A549 treated with AZD2906 at 1 μM for 4 hours (cell line): Measurements from ENCODE around the gene BTBD2. TPM values are rescaled to one million over a fixed set of nuclear protein-coding genes. Genes with fewer than 3 reads are reported as not detected.

ENCODE experiments used
- total RNA-seq: library from RNA; stranded (reverse); fragments of 200-300 nt; extraction: Qiagen RNA extraction; gene quantifications from 5 replicates; pipeline ENCODE4 v1.2.3, GENCODE V29; 2022

Gene BTBD2
- total RNA-seq: 34.0 to 49.1 TPM (median 45.1 TPM) in 5 replicates

DNA sequence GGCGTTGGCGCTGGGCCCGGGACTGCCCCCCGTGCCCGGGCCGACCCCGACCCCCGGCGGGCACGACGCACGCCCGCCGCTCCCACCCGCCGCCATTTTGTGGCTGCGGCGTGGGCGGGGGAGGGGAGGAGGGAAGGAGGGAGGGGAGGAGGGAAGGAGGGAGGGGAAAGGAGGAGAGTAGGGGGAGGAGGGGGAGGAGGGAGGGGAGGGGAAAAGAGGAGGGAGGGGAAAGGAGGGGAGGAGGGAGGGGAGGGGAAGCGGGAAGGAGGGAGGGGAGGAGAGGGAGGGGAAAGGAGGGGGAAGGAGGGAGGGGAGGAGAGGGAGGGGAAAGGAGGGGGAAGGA lies at the start of gene BTBD2:
BTBD2 (minus strand) TSS at position 107 of the 343 bp plus-strand sequence; CDS start at position 96, 11 bp downstream.

DNA sequence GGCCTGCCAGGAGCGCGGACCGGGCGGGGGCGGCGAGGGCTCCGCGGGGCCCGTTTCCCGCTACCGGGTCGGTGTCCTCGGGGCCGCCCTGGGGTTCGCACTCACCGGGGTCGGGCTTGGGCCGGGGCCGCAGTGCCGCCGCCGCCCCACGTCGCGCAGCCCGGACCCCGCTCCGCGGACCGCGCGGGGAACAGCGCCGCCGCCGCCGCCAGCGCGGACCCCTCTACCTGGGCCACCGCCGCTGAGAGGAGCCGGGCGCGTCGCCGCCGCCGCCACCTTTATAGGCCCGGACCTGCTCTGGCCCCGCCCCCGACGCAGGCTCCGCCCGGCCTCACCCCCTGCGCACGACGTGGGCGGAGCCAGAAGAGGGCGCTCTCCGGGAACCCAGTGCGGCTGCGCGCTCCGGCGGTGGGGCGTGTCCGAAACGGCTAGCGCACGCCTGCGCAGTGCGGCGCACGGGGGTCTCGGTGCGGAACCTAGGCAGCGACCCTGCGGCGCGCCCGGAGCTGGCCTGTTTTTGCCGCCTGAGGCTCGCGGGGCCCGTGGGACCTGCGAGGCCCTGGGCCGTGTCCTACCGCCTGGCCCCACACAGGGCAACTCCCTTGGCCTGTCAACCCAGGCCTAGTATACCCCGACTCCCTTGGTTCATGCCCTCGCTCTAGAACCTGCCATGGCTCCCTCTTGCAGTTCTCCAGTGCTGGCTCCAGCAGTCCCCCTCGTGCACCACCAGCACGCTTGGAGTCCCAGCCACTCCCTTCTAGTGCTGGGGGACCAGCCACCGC lies 35.7 kb upstream of the BTBD2 start, which contains the start of gene MKNK2:
MKNK2 (minus strand) TSS at position 254 of the 782 bp plus-strand sequence. CDS start 393 bp downstream, outside the sequence.

DNA sequence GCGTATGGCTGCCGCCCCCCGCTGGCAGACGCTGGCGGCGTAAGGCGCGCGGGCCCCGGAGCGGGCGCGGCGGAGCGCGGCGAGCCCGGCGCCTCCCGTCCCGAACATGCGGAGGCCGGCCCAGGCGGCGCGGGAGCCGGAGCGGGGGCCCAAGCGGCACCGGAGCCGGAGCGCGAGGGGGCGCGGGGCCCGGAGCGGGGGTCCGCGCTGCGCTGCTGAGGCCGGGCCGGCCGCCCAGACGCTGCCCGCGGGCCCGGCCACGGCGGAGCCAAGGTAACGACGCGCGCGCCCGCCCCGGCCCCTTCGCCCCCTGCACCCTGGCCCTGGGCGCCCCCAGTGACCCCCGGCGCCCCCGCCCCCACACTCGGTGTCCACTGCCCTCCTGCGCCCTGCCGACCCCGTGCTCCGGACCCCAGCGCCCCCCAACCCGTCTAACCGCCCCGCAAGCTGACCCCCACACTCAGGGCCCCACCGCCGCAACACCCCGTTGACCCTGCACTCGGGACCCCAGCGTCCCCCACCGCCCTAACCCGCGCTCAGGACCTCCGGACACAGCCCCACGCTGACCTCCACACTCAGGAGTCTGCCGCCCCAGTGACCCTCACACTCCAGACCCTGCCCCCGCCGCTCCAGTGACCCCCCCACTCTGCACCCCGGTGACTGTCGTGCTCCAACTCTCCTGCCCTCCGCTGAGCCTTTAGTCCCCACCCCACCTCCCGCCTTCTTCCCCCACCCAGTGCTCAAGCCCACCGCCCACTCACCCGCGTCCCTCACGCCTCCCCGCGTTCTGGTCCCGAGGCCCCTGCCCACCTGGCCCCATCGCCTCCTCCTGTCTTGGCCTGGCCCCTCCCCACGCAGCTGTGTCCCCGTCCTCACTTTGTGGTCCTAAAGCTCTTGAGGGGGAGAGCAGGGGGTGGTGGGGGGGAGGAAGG lies 74.1 kb downstream of the BTBD2 start, which contains the start of gene CSNK1G2:
CSNK1G2 (plus strand) TSS at position 27 of the 932 bp plus-strand sequence. CDS start 28,601 bp downstream, outside the sequence.

Other genes starting within 250 kb of the BTBD2 start
- 1.9 to 3.7 TPM (median 3.1 TPM) in 5 replicates for gene ATP8B3, start 203.4 kb downstream of the BTBD2 start, total RNA-seq
- 15.3 to 21.2 TPM (median 18.9 TPM) in 5 replicates for gene REXO1, start 167.2 kb downstream of the BTBD2 start, total RNA-seq
- gene KLF16, start 152.1 kb downstream of the BTBD2 start, total RNA-seq: 18.2 to 33.0 TPM (median 30.7 TPM) in 5 replicates
- gene ABHD17A, start 130.2 kb downstream of the BTBD2 start, total RNA-seq: 20.2 to 40.3 TPM (median 37.9 TPM) in 5 replicates
- 2.1 to 6.7 TPM (median 5.2 TPM) in 5 replicates for gene ADAT3, start 110.3 kb downstream of the BTBD2 start, total RNA-seq
- 48.6 to 80.5 TPM (median 50.9 TPM) in 5 replicates for gene SCAMP4, start 110.3 kb downstream of the BTBD2 start, total RNA-seq
- 33.7 to 51.8 TPM (median 47.3 TPM) in 5 replicates for gene CSNK1G2, start 74.5 kb downstream of the BTBD2 start, total RNA-seq
- gene MKNK2, start 35.5 kb upstream of the BTBD2 start, total RNA-seq: 45.9 to 79.0 TPM (median 71.3 TPM) in 5 replicates
- gene MOB3A, start 80.6 kb upstream of the BTBD2 start, total RNA-seq: 13.3 to 15.2 TPM (median 14.0 TPM) in 5 replicates
- 0.41 to 0.98 TPM (median 0.79 TPM) in 5 replicates for gene IZUMO4, start 81.2 kb upstream of the BTBD2 start, total RNA-seq
- 72.8 to 81.4 TPM (median 78.3 TPM) in 5 replicates for gene AP3D1, start 135.9 kb upstream of the BTBD2 start, total RNA-seq
- gene DOT1L, start 148.2 kb upstream of the BTBD2 start, total RNA-seq: 9.7 to 16.1 TPM (median 14.6 TPM) in 5 replicates
- 41.4 to 62.2 TPM (median 59.5 TPM) in 5 replicates for gene PLEKHJ1, start 220.6 kb upstream of the BTBD2 start, total RNA-seq
- gene SF3A2, start 221.1 kb upstream of the BTBD2 start, total RNA-seq: 70.5 to 76.5 TPM (median 73.0 TPM) in 5 replicates
- 4.6 to 18.6 TPM (median 14.0 TPM) in 5 replicates for gene AMH, start 233.6 kb upstream of the BTBD2 start, total RNA-seq
- gene JSRP1, start 240.7 kb upstream of the BTBD2 start, total RNA-seq: 0.64 to 0.87 TPM (median 0.82 TPM) in 5 replicates